HG02970 (cell line): ENCODE results near the gene SDHC.

ENCODE experiments used
- ATAC-seq: cut with Tn5 transposase; IDR thresholded peaks from one replicate; pipeline ENCODE4 v1.9.1; 2021; ENCODE audit warnings: mild to moderate bottlenecking, moderate library complexity, moderate number of reproducible peaks; ENCODE audit not compliant: unreplicated experiment, low FRiP score

The SDHC gene, protein sequence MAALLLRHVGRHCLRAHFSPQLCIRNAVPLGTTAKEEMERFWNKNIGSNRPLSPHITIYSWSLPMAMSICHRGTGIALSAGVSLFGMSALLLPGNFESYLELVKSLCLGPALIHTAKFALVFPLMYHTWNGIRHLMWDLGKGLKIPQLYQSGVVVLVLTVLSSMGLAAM

DNA sequence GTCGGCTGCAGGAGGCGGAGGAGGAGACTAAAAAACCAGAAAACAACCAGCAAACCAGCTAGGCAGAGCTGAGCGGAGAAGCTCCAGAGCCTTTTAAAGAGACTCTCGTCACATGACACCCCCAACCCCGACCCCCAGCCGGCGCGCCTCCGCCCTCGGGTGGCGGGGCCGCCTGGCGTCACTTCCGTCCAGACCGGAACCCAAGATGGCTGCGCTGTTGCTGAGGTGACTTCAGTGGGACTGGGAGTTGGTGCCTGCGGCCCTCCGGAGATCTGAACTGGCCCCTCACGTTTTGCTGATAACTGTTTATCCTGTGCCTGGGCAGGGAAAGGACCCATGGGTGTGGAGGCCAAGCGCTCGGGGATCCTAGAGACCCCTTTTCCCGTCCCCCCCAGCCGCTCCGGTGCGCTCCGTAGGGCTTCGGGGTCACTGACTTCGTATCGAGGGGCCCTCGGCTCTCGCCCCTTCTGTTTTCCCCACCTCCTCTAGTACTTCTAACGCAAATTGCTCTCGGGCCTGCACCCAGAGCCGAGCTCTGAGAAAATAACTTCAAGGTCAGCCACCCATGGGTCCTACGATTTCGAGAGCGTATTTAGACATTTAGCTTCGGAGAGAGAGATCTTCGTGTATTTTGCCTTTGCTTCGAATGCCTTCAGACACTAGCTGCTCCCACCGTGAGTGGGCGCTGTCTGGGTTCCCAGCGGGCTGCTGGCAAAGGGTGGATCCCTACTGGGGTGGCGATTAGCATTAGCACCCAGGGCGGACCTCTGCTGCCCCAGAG, at the start of gene SDHC:
TSS of gene SDHC (plus strand) at position 181 of the 781 bp plus-strand sequence. CDS start at position 206, 25 bp downstream.
- ATAC-seq: peak; percentile 75

DNA sequence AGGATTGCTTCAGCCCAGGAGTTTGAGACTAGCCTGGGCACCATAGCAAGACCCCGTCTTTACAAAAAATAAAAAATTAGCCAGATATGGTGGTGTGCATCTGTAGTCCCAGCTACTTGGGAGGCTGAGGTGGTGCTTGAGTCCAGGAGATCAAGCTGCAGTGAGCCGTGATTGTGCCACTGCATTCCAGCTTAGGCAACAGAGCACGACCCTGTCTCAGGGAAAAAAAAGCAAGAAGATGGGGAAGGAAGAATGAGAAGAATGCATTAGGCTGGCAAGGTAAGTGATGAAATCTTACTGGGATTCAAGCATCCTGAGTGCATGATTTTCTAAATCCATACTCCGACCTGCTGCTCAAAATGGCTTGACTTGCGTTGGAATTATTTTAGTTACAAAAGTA, 48.9 kb upstream of the SDHC start:
- no peak for ATAC-seq

DNA sequence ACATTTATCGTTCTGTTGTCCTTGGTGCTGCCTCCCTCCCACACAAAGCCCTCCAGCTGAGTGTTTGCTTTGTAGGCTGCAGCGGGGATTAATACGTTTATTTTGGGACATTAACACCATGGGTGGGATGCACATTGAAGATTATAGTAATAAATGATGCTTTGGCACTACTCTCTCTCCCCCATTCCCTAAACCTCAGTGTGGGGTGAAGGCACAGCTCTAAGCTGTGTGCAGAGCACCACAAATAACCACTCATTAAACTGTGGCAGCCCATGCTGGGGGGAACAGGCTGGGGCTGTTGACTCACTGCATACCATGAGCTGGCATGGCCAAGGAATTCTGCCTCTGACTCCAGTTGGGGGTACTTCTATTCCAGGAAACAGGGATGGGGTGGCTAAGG, 48.0 kb upstream of the SDHC start:
- no peak for ATAC-seq

DNA sequence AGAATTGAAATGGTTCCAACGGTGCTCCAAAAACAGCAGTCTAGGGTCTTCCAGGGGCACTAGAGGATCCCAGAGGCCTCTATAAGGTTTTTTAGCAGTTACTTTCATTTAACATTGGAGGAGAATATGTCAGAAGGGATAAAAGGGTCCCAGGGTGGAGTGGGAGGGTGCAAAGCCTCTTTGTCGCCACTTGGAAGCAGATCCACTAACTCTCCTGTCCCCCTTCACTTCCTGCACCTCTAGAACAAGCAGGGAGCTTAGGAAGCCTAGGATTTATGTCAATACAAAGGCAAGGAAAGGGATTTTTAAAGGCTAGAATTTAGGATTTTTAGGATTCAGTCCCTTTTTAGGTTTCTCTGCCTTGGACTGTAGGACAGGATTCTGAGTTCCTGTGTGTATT, 47.3 kb upstream of the SDHC start:
- ATAC-seq: no peak

DNA sequence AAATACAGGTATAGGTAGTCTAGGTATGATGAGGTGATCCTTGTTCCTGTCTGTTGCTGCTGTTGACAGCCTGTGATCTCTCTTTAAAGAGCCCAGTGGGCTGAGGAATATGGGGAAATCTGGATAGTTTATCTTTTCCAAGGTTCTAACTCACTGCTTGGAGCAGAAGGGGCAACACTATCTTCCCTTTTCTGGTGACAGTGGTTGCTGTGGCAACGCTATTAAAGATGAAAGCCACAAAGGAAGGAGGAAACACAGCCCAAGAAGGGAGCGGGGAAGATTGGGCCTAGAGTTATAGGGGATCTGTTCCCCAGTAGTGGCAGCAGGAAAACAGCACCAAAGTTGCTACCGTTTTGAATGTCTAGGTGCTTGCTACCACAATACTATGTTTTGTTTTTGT, 46.9 kb upstream of the SDHC start:
- no peak for ATAC-seq

DNA sequence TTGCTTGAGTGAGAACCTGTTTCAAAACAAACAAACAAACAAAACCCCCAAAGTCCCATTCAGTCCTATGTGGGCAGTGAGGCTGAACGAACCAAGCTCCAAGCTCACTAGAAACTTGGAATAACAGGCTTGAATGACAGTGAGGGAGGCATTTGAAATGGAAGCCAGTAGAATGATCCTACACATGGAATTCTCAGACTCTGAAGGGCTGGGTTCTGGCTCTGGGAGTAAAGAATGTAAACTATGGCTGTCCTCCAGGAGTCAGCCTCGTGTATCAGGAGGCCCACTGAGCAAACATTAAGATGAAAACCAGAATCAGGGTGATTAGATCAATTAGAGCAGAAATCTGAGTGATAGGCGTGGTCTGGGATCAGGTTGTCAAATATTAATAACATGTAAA, 40.8 kb upstream of the SDHC start:
- ATAC-seq: no peak

DNA sequence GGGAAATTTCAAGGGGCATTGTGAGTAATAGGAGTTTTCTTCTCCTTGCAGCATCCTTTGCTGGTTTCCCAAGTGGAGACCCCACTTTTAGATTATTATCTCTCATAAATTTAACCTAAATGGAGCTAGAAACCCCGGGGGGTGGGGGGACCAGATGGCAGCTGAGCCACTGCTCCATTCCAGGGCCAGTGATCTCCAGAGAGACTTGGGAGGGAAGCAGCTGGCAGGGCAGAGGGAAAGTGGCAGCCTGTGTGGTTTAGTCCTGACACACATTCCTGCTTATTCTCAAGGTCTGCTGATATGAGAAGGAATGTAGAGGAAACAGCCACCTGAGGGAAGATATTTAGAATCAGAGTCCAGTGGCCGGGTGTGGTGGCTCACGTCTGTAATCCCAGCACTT, 39.3 kb upstream of the SDHC start:
- ATAC-seq: no peak

DNA sequence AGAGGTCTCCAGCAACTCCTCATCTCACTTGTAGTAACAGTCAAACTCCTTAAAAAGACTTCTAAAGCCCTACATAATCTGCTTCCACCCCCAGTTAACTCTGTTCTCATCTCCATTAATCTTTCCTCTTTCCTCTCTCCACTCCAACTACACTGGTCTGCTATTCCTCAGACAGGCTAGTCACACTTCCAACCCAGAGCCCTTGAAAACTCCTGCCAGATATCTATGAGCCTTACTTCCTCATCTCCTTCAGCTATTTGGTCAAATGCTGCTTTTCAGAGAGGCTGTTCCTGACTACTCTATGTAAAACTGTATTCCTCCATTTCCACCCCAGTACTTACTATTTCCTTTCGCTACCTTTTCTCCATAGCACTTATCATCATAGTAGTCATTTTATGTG, 31.2 kb upstream of the SDHC start:
- ATAC-seq: no peak

DNA sequence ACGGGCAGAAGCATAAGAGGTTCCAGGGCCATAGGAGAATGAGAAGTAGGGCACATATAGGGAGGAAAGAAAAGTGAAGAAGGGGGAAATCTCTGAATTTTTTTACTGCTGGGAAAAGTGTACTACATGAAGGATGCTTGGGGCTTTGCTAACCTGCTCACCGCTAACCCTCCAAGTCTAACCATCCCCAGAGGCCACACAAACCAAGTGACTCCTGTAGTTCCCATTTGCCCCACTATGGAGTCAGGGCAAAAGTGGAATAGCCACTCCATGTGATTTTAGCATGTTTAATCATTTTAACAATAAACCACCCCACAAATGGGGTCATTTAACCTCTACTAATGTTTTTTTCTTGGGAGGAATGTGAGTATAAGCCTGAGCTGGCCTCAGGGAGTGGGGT, 29.1 kb upstream of the SDHC start:
- no peak for ATAC-seq

DNA sequence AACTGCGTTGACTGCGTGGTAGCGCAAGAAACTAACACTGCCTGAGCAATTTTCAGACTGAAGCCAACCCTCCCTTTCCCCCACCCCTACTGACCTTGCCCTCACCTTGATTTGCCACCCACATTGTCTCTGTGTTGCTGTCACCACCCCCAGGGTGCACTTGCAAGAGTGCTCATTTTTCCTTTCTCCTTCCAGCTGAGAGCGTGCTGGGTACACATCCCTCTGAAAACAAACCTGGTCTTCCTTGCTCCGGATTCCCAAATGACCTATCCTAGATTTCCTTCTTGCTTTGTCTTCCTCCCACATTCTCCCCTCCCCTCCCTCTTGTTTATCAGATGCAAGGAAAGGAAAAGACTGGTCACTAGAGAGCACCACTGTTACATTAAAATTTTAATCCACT, 28.7 kb upstream of the SDHC start:
- ATAC-seq: no peak

DNA sequence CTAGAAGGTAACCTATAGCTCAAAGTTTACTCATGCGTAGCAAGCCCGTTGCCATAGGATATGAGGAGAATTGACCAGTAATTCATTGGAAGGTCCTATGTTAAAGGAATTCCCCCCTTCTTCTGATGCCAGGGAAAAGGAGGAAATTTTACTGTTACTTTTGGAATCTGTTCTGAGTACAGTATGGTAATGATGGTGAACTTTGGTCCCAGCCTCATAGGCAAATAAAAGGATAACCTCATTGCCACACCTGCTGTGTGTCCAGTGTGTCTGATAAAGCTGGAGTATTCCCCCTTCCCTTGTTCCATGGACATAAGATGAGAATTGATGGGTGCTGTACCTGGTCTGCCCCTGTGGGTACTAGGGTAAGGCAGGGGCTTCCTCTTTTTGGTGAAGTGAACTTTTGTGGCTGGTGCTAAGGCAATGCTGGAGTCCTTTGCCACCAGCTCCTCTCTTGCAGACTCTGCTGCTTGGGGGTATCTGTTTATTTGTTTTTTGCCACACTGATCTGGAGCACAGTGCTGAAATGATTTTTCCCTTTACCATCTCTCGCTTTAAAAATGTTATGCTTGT, 26.6 kb upstream of the SDHC start:
- no peak for ATAC-seq

DNA sequence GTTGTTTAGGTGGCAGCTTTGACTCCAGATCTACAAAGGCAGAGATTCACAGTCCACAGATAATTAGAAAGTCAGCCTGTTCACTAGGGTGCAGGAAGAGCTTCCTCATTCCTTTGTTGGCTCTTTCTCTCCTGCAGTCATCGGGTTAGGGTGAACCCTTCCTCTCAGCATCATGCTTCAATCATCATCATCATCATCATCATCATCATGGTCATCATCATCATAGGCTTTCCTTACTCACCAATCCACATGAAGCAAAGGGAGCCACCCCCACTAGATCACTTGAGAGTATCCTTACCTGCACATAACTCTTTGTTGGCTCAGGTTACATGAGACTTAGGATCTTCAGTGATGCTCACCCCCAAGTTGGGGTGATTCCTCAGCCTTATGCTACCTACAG, 23.4 kb upstream of the SDHC start:
- no peak for ATAC-seq

DNA sequence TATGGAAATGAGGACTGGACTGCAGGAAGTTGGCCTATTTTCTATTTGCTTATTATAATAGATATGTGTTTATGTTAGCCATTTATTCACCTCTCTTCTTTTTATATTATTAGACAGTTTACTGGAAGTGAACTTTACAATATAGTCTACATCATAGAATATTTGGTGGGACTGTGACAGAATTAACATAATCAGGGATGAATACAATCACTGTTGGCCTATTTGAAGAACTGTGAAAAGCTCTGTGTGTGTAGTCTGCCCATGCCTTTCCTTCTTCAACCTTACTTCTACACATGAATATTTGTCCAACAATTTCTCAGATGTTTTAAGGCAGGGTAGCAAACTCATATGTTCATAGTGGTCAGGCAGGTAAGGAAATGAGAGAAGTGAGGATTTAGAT, 16.8 kb upstream of the SDHC start:
- ATAC-seq: no peak

DNA sequence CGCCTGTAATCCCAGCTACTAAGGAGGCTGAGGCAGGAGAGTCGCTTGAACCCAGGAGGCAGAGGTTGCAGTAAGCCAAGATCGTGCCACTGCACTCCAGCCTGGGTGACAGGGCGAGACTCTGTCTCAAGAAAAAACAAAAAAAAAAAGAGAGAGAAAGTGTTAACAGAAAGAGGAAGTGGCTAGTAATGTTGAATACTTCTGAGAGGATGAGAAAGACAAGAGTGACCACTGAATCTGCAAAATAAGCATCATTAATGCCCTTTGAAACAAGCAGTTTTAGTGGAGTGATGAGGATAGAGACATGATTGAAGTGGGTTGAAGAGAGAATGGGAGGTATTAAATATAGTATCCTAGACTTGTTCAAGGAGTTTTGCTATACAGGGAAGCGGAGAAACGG, 16.1 kb upstream of the SDHC start:
- ATAC-seq: no peak

DNA sequence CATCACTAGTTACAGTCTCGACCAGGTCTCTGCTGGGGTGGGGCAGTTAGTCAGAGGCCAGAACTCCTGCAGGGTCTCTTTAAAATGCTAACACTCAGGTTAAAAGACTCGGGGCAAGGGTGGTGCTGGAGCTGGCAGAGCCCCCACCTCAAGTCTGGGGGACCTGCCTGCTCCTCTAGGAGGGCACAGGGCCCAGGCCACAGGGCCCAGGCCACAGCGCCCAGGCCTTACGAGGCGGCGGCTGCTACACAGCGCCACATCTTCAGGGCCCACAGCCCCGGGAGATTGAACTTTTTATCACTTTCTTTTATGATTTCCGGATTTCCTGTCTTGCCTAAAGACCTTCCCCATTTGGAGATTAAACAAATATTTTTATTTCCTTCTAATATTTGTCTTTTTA, 14.8 kb upstream of the SDHC start:
- ATAC-seq: no peak

DNA sequence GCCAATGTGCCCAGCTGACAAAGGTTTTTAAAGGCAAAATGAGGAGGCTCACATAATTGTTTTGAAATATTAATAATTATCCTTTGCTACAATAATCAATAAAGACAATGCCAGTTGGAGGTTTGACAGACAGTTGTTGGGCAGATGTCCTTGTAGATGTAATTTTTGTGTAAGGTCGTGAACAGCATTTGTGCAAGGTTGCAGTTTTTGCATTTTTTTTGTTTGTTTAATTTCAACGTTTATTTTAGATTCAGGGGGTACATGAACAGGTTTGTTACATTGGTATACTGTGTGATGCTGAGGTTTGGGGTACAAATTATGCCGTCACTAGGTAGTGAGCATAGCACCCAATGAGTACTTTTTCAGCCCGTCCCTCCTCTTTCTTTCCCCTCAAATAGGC, 13.7 kb upstream of the SDHC start:
- ATAC-seq: no peak

DNA sequence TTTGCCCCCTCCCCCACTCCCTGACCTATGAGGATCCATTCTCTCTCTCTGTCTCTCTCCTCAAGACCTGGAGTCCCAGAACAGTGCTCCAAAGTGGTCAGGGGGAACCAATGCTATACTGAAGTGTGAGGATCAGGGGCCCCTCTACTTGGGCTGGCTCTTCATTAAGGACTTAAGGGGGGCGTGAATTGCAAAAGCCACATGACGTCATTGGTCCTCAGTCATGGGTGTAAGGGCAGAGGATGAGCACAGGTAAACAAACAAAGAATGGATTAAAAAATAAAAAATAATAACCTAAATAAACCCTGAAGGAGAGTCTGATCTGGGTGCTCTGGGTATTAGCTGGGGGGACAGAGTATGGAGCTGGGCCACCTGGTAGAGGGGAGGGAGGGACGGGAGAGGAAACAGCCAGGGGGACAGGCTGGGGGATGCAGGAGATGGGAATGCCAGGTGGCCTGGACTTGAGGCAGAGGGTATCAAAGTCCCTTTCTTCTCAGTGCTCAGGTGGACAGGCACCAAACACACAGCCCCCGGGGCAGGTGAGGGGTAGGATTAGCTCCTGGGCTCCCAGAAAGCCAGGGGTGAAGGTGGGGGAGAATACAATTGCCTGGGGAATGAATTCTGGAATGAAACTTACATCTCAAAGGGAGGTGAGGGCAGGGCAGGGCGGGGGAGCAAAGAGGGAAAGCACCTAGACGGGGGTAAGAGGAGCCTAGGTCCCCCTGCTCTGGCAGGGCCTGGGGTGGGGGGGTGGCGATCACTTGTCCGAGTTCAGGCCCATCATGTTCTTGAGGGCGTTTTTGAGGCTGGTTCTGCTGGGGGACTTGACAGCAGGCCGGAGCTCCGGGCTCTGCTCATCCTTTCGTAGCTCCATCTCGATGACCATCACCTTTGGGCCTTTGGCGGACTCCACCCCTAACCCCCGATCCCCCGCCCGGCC, 9.0 kb upstream of the SDHC start:
- no peak for ATAC-seq

DNA sequence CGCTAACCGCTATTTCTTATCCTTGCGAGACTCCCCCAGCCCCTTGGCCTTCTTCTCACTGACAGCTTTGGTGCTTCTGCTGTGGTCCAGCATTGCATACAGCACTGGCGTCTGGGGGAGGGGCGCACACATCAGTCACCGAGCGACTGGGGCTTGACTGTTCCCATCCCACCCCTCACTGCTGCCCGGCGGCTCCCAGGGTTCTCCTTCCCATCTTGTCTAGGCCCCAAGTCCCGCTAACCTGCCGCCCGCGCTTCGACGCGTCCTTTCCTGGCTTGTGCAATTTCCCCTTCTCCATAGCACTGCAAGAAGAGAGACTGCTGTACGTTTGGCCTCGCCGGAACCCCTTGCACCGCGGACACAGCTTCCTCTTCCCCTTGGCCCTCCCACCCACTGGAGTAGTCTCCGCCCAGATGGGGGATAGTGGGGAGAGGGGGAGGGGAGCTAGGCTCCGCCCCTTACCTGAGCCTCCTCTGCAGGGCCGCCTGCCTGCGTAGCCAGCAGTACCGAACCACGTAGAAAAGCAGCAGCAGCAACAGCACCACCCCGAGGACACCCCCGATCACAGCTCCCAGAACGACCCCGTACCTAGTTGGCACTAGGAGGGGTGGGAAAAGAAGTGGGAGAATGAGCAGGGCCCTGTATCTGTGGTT, 8.2 kb upstream of the SDHC start:
- ATAC-seq: no peak

DNA sequence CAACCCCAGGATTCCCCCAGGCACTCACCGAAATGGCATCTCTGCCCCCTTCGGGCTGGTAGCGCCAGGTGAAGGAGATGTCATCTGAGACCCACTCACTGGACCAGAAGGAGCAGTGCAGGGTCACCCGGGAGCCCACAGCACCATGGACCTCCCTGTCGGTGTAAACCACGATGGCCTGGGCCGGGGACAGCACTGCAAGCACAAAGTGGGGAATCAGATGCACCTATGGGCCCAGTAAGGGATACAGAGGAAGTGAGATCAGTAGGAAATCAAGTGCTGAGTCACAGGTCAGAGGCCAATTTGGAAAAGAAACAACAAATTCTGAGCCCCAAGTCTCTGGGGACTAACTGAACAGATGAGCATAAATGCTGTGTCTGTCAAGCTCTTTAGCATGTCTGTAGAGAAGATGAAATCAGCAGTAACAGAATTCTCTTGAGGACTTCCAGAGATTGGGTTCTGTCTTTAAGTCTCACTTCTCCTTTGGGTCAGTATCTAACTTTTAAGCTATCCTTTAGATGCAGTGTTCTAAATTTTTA, 6.9 kb upstream of the SDHC start:
- ATAC-seq: no peak

DNA sequence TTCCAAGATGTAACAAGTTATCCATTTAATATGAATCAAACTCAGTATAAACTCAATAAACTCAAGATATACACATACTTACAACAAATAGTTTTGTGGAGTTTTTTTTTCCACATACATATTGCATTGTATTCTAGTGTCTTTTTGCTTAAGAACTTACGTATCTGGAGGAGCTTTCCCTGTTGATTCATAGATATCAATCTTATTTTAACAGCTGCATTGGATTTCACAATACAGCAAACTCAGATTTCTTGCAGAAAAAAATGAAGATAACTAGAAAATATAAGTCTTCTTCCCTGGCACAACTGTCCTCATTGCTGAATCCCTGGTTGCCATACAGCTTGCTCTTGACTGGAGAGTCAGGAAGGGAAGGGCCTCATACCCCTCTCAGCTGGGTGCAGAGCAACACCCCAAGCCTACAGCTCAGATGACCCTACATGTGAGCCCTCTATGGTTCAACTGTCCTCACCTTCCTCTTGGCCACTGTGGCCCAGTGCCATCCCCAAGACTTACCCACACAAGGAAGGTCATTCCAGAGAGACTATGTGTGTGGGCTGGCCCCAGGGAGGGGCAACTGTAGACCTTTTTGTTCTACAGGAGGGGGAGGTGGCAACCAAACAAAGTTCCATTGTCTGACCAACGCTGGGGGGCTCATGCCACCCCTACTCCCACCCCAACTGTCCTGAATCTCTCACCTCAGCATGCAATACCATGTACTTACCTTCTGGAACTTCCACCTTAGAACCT, 6.1 kb upstream of the SDHC start:
- no peak for ATAC-seq
